Anterior cingulate cortex (tissue), 58 donors: ENCODE data around the gene PPIL6.
A peak's percentile ranks its signal among the peaks of the same experiment; 100 is the strongest.
"Not testable (repeated sequence)": the region's sequence is repeated elsewhere in the genome, so short reads cannot be mapped to it uniquely, and the experiment has no call there.

Experiments used
- DNase-seq, 58 donors: peaks; one replicate each; lab custom pipeline; 2025; lab: John Stamatoyannopoulos, UW

PPIL6 gene

DNA sequence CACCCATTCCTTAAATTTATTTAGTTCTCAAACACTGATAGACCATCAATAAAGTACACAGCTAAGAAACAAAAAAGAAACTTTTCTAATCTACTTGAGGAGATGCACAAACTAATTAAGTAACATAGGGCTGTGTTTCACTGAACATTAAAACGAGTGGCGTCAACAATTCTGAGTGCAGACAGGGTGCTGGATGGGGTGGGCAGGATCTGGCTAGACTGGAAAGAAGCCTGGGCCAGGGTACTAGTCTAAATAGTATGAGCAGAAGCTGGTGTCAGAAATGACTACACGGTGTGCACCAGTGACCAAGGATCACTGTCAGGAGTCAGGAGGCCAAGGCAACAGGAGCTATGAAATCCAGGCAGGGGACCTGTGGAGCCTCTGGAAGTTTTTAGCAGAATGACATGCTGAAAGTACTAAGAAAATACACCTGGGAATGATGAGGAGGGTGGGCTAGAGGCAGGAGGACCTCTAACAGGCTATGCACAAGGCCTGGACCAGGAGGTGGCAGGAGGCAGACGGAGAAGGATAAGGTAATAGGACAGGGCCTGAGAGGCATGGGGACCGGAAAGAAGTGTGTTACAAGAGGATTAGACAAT is 29.3 kb upstream of the PPIL6 start:
- DNase-seq, result no peak

- no peak for DNase-seq
These were observed 27.3 kb upstream of the PPIL6 start for GRCh38 chr6:109467696-109468095.

GRCh38 chr6:109466212-109466923 is 25.9 kb upstream of the PPIL6 start:
- no peak for DNase-seq

DNA sequence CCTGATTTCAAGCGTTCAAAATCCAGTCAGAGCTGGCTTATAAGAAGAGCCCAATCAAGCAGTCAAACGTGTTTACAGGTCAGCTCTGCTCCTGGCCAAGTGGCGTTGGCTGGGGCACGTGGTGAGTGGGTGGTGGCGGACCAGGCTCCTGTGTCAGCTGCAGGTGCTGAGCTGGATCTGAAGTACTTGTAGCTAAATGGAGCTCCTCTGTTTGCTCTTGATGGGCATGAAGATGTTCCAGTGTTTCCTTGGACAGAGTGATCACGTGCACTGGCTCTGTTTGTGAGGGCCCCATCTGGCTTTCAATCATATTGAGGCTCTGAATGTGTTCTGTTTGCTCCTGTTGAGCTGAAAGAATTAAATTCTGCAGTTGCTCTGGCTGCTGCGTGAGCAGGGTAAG is 25.3 kb upstream of the PPIL6 start:
- DNase-seq, result peak in 44 of 58 donors; percentile 24 to 87 (median 48)

GRCh38 chr6:109461733-109462526 is 21.5 kb upstream of the PPIL6 start:
- no peak for DNase-seq

GRCh38 chr6:109461205-109461604 is 20.8 kb upstream of the PPIL6 start:
- DNase-seq, result not testable (repeated sequence)

GRCh38 chr6:109460161-109460829 is 19.9 kb upstream of the PPIL6 start:
- no peak for DNase-seq

DNA sequence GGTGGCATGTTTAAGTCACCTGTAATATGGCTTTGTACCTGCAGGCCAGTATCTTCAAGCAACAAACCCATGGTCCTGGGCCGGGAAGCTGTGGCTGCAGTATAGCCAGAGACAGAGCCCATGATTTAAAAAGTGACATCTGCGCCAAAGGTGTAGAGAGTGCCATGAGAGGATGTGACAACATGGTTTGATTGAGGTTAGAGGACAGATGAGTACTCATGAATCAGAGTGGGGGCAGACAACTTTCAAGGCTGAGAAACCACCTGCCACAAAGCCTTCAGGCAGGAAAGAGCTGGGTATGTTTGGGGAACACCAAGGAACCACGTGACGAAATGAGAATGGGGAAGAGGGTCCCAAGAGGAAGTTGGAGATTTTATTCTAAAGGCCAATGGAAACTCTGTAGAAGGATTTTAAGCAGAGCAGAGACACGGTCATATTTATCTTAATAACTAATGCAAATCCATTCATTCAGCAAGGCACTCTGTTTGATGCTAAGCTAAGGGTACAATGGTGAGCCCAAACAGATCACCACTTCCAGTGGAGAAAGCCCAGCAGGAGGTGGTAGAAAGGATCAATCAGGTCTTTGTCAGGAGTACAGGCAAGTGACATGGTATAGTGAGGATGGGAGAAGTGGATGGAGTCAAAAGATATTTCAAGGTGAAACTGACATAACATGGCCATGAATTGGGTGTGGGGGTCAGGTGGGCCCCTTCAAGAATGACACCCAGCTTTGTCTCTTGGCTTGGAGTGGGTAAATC is 18.5 kb upstream of the PPIL6 start:
- peak in 1 of 58 donors; percentile 16 for DNase-seq

GRCh38 chr6:109457562-109457996 is 17.2 kb upstream of the PPIL6 start:
- DNase-seq, result no peak

DNA sequence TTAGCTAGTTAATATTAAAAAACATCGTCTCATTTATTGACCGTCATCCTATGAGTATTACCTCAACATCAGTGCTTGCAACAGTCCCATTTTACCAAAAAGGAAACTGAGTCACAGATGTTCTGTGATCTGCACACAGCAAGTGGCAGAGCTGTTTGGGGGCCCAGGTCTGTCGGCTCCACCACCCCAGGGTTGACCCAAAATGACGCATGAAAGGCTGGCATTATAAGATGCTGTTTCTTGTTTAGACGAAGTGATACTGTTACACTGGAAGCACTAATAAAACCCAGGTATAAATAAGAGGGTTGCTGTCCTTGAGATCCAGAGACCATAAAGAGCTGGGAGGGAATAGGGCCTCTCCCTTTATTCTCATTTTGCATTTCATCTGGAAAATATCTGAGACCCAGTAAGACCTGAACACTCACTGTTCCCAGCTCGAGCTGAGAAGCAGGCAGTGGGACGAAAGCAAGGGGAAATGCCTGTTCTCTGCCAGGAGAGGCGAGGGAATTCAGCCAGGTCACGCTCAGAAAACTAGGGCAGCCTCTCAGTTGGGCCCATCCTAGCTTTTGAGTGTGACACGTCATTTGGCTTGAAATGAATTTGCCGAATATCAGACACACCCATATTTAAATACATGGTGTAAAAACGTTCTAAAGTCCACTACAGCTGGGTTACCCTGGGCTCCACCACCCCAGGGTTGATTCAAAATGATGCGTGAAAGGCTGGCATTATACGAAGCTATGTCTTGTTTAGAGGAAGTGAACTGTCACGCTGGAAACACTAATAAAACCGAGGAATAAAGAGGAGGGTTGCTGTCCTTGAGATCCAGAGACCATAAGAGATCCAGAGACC is 16.5 kb upstream of the PPIL6 start:
- peak in 22 of 58 donors; percentile 10 to 52 (median 36) for DNase-seq

DNA sequence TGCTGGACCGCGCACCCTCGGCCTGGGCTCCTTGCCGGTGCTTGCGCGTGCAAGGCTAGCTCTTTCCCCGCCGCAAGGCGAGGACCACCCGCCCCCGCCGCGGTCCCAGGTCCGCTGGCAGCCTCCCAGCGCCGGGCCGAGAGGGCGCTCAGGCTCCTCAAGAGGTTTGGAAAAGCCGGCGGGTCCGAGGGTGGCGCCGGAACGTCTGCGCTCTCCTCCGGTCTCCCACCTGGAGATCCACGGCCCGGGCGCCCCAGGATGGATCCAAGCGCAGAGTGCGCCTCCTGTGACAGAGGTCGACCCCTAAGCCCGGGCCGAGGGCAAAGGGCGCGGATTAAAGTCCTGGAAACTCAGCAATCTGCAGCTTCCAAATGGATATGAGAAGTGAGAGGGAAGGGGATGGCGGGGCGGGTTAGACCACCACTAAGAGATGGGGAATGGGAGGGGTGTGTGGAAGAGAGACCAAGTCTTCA is 15.7 kb upstream of the PPIL6 start:
- peak in 1 of 58 donors; percentile 55 for DNase-seq

- peak in 39 of 58 donors; percentile 33 to 81 (median 57) for DNase-seq
These were observed 15.1 kb upstream of the PPIL6 start, which contains the start of gene MICAL1 for GRCh38 chr6:109455437-109456110. MICAL1 (minus strand) TSS chr6:109455772; CDS start chr6:109454196, 1,576 bp downstream.

DNA sequence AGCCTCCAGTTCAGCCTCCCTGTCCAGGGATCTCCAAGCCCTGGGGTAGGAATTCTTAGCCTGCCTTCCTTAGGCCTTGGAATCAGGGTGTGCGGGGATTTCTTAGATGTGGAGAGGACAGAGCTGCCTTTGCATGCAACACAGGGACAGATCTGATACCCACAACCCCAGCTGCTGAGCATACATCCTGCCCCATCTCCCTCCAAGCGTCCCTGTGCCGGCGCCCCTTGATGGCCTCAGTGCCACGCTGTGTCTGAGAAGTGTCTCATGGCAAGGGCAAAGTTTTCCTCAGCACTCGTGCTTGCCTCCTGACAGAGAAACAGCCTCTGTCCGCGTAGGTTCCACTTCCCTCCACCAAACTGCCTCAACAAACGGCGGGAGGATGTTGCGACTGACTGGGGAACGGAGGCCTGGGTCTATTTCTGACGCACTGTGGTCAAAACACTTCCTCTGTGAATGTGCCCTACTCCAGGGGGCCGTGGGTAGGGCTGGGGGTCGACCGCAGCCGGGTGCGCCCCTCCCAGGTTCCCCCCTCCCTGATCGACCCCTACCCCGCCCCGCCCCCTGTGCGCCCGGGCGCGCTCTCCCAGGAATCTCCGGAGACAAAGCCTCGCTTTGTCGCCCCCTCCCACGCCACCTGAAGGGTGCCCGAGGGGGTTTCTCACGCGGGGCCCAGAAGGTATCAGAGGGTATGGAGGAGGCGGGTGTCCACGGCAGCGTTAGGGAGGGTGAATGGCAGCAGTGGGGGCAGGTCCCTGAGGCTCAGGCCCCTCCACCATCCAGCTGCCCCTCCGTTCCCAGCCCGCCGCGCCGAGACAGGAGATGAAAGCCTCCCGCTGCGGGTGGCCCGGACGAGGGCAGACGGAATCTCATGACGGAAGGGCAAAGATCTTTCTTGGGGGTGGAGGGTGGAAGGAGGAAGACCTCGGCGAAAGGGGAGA is 14.3 kb upstream of the PPIL6 start:
- DNase-seq, result peak in 36 of 58 donors; percentile 23 to 69 (median 40)

DNA sequence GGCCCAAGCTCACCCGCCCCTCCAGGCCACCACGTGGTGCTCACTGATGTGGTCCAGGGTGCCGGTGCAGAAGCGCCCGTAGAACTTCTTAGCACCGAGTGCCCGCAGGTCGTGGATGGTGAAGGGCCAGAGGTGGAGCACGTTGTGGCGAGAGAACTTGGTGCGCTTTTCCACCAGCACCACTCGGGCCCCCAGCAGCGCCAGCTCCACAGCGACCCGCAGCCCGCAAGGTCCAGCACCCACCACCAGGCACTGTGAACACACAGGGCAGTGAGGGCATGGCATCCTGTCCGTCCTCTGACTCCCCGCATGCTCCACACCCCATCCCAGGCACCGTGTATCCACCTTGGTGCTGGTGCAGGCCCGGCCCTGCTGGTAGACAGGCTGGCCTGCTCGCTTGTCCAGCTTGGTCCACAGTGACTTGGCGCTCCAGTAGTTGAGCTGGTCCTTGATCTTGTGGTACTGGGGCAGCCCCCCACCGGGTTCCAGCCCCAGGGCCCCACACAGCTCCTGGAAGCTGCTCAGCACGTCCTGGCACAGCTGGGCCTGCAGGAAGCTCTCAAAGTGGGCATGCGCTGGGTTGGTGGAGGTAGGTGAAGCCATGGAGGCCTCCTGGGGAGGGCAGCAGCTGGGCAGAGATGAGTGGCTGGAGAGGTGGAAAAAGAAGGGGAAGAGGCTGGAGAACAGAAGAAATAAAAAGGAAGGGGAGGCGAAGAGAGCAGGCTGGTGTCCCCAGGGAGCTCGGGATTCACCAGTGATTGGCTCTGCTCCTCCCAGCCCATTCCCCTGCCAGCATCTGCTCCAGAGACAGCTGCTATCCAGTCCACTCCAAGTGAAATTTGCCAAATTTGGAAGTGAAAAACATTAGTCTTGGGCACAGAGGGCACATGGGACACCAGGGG is 13.4 kb upstream of the PPIL6 start:
- DNase-seq, result peak in 1 of 58 donors; percentile 45

DNA sequence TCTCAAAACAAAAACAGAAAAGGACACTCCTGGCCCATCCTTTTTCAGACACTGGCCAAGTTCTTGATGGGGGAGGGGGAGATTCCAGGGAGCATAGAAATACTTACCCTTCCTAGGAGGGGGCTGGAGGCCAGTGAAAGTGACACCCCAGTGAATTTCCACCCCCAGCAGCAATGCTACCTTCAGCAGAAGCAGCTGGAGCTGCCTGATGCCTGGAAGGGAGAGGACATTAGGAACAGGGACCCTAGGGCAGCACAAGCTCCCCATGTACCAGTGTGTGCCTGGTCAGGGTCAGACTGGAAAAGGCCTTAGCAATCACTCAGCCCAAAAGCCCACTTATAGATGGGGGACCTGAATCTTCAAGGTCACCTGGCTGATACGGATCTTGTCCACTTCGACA is 12.7 kb upstream of the PPIL6 start:
- no peak for DNase-seq

GRCh38 chr6:109452181-109452580 is 11.8 kb upstream of the PPIL6 start:
- DNase-seq, result no peak
